Esophagus mucosa (tissue), 1 donor: Measurements from ENCODE around the gene KCNJ4. TPM values are rescaled to one million over a fixed set of nuclear protein-coding genes. Genes with fewer than 3 reads are reported as not detected.
"Not testable (repeated sequence)": the region's sequence is repeated elsewhere in the genome, so short reads cannot be mapped to it uniquely, and the experiment has no call there.

Experiments used
- ATAC-seq: fragments of 200-7000 bp; cut with Tn5 transposase; one replicate; pipeline ENCODE4 v1.9.1; 2020
- total RNA-seq: library from RNA; stranded (reverse); gene quantifications from one replicate; pipeline ENCODE4 v1.2.4, GENCODE V29; 2023
- donor health status: DM: yes; HTN: yes; CAD: no.

KCNJ4 gene
- total RNA-seq, 1 donor from 2014 or later: not detected

DNA sequence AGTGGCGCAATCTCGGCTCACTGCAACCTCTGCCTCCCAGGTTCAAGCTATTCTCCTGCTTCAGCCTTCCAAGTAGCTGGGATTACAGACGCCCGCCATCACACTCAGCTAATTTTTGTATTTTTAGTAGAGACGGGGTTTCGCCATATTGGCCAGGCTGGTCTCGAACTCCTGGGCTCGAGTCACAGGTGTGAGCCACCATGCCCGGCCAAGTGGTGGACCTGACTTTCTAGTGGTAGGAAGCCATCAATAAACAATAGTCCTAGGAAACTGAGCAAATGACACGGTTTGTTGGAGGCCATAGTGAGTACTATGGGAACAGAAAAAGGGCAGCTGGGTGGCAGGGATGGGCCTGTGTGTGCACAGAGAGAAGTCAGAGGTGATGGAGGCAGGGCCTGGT is 15.2 kb upstream of the KCNJ4 start:
- not testable (repeated sequence) for ATAC-seq

DNA sequence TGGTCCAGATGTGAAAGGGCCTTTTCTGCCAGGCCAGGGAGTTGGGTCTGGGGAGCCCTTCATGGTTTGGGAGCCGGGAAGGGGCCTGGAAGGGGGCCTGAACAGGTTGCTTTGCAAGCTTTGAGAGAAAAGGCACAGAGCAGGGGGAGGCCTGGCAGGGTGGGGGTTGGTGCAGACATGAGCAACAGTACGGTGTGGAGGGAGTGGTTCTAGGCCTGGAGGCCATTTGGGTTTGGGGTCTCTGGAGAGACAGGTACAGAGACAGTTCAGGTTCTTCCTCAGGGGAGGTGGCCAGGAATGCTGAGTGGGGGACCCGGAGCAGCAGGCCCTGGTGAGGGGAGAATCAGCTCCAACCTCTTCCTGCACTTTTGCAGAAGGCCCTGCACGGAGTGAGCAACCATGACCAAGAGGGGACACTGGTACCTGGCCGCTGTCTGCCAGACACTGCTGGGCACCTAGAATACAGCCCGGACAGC is 14.3 kb upstream of the KCNJ4 start:
- ATAC-seq: no peak

DNA sequence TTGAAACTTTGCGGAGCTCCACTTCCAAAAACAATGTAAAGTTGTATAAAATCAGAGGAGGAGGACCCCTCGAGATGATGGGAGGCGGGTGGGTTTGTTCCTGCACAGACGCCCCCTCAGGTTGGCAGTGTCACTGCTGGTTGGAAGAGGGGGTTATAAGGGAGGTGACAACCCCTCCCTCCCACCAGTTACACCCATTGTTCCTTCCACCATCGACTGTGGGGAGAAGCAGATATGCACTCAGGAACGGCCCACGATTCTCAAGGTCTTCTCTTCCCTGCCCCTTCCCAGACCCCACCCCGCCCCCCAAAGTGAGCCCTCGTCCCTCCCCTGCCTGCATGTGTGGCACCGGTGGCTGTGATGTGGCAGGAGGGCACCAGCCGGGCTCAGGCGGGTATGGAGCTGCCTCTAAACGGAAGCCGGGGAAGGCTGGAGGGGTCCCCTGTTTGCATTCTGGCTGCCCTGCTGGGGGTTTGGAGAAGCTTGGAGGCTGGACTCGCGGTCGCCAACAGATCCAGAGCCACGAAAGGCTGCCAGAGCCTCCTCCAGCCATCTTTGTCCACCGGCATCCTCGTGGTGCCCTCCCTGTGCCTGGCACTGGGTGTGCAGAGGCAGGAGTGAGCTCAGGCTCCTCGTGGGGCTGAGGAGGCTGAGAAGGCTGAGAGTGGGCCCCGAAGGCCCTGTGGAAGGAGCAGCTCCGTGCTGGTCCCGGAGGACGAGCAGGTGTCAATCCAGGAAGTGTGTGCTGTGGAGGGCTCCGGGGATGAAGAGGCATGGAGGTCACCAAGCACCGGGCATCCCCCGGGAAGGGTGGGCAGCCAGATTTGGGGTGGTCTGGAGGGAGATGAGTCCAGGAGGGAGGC is 13.7 kb upstream of the KCNJ4 start:
- ATAC-seq: no peak

DNA sequence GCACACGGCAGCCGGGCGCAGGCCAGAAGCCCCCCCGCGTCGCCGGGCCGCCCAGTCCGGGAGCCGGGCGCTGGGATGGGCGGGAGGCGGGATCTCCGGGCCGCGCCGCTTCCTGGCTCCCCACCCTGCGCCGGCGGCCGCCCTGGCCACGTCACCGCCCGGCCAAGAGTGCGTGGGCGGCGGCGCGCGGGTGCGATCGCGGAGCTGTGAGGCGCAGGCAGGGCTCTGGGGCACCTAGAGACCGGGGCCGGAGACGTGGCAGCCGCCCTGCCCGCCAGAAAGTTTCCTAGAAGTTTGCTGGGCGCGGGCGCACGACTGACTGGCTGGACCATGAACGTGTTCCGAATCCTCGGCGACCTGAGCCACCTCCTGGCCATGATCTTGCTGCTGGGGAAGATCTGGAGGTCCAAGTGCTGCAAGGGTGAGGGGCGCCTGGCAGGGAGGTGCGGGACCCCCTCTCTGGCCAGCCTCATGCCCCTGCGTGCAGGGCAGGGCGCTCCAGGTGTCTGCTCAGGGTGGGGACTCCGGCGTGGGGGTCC is 13.0 kb upstream of the KCNJ4 start, which contains the start of gene KDELR3:
KDELR3 (plus strand) TSS at position 193 of the 539 bp plus-strand sequence; CDS start at position 331, 138 bp downstream.
- peak; percentile 88 for ATAC-seq

DNA sequence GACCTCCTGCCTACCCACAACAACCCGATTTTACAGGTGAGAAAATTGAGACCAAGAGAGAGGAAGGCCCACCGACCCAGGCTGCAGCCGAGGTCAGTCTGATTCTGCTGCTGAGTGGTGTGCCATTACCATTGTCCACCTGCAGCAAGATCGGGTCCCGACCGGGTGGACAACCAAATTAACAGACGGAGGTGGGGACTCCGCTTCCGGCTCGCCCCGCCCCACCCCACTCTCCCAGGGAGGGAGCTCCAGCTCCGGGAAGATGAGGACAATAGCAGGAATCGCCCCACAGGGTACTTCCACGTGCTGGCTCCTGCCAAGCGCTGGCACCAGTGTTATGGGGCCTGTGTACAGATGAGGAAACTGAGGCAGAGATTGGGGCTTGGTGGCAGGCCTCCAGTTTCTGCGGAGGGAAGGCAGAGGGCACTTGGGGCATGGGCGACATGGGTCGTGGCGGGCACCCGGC is 12.5 kb upstream of the KCNJ4 start:
- ATAC-seq: peak; percentile 27

DNA sequence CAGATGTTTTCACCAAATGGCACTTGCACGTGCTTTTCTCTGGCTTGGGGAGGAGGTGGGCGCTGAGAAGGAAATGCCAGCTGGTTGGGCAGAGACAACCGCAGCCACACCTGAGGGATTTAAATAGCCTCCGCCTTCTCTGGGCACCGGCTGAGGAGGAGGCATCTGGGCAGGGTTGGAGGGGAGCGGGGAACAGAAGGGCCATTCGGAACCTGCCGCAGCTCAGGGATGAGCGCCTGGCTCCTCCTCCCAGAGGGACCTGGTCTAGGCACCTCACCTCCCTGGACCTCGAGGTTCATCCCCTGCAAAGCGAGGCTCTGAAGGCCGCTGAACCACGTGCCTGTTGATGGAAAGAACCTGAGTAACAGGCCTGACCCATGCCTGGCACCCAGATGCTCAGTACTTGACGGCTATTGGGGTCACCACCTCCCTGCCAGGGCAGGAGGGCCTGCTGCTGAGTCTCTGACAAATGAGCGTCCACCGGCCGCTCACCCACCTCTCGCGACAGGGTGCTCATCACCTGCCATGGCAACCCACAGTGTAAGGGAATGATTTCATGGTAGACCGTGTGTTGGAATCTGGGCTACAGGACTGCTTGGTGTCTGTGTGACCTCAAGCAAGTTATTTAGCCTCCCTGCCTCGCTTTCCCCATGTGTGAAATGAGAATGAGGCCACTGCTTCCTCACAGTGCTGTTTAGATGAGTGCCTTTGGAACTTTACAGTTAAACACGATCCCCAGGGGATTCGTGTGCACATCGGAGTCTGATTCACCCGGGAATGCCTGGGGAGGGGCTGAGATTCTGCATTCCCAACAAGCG is 10.9 kb upstream of the KCNJ4 start:
- no peak for ATAC-seq

DNA sequence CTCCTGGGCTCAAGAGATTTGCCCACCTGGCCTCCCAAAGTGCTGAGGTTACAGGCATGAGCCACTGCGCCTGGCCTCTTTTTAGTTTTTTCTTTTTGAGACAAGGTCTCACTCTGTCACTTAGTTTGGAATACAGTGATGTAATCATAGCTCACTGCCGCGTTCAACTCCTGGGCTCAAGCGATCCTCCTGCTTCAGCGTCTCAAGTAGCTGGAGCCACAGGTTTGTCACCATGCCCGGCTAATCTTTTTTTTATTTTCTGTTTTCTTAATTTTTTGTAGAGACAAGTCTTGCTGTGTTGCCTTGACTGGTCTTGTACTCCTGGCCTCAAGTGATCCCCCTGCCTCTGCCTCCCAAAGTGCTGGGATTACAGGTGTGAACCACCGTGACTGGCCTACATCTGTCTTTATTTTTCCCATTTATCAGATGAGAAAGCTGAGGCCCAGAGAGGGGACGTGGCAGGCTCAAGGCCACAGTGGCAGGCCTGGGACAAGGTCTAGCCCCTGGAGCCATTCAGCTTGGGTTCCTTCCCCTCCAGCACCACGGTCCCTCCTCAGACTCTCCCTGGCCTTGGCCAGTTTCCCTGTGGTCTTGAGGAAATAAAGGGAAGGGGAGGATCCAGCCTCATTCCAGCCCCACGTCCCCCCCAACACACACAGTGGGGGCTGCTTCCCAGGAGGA is 10.1 kb upstream of the KCNJ4 start:
- ATAC-seq: no peak

DNA sequence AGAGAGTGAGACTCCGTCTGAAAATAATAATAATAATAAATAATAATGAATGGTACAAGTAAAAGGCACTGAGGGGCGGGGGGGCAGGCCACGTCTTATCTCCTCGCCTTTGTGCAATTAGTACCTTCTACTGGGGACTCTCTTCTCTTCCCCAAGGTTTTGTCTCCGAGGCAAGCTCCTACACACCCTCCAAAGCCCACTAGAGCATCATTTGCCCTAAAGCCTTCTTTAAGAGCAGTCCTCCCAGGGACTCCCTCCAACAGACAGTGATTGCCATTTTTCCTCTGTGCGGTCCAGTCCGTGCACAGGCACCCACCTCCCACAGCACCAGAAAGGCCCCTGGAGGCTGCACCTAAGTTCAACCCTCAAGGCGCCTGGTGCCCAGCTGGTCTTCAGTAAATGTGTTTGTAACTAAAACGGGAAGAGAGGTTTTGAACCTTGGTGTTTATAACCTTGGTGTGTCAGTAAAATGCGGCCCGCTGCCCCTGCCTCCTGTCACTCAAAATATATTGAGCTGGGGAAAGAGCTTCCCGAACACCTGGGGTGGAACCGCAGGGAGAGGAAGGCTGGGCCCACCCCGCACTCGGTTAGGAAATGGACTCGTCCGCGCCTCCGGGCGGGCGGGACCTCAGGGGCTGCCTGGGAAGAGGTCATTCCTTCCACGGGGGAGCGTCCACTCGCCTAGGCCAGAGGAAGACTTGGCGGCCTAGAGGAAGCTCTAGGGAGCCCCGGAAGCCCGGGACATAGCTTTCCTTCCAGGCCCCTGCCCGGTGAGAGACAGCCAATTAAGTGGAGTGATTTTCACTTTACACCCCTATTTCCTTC is 8.2 kb upstream of the KCNJ4 start:
- ATAC-seq: no peak

DNA sequence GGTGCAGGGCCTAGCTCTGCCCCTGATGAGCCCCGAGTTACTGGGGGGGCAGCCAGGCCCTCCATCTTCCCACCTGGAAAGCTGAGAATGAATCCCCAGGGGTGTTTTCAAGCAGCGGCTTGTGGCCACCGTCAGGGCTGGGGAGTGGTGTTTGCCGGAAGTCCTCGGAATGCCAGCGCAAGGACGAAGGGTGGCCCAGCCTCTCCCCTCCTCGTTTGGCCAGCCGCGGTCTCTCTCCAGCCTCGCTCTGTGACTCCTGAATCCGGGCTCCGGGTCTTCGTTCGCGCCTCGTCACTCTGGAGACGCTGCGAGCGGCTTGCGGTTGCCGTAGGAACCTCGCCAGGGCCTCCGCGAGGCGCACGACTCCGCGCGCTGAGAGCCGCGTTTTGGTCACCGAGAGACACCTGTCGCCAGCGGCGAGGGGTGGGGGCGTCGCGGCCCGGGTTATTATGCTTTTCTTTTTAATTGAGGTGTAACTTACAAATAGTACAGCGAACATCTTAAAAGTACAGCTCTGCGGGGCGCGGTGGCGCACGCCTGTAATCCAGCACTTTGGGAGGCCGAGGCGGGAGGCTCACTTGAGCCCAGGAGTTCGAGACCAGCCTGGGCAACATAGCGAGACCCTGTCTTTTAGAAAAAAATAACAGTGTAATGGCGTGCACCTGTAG is 6.5 kb upstream of the KCNJ4 start:
- peak; percentile 51 for ATAC-seq

DNA sequence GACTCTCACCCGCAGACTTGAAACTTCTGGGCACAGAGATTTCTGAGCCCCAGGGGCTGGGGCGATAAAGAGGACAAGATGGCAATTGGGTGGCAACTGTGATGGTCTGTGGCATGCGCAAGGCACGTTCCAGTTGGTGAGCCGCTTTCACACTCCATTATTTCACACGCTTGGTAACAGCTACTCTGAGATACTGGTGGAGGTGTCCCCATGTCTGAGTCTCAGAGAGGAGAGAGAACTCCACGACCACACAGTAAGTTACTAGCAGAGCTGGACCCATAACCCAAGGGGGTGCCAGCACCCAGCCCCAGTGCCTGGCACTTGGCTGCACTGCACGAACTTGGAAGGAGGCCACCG is 6.0 kb upstream of the KCNJ4 start:
- peak; percentile 14 for ATAC-seq

DNA sequence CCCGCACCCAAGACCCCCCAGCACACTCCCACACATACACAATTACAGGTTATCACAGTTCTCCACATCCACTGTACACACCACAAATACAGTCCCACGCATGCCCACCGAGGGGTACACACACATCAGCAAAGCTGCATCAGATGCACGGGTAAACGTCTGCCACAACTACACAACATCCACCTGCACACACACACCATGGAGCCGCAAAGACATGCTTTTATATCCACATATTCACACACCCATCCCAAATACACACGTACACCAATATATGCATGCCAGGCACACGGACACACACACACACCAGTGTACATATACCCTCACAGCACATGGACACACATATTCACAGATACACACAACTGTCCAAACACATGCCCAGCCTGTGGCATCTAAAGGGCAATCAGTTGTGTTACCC is 5.4 kb upstream of the KCNJ4 start:
- no peak for ATAC-seq

DNA sequence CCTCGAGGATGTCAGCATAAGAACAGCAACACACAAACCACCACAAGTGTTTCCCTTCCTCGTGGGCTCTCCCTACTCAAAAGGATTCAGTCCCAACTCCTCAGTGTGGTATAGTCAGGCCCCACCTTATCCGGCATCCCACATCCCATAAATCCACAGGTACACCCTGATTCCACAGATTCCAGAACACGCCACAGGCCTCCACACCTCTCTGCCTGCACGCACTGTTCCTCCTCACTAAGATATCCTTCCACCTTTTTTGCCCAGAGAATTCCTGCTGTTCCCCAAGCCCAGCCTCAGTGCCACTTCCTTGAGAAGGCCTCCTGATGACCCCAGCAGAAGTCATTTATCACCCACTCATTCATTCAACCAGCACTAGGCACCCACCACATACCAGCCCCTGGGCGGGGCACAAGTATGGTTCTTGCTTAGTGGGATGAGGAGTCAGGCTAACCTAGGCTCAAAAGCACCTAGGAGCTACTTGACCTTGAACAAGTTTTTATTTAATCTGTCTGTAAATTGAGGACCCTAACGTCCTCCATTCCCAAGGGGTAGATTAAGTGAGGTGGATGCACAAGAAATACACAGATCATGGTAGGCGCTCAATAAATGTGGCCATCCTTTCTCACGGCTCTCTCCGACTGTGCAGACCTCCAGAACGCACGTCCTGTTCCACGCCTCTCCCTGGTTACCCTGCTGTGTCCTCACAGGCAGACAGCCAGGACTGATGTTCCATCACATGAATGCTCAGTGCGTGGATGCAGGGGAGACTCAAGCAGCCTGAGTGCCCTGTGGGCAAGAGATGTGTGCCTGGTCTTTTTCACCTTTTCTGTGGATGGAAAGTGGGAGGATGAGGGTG is 2.1 kb upstream of the KCNJ4 start:
- no peak for ATAC-seq

DNA sequence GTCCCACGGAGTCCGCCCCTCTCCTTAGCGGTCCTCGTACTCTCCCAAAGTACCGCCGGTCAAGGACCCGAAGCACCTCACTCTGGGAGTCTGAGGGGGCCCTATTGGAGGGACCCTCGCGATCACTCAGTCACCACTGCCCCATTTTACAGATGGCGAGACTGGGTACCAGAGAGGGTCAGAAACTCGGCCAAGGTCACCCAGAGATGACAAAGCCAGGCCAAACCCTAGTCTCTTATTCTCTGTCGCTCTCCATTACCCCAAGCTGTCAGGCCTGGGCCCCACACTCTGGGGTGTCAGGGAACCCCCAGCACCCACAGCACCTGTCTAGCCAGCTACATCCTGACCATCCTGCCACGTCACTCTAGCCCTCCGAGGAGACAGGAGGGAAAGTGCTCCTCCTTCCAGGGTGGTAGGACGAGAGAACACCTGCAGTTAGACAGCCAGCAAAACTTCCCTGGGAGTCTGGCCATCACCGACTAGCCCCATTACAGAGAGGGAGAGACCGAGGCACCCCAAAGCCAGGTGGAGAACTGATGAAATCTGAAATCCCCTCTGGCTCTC is 1.4 kb upstream of the KCNJ4 start:
- ATAC-seq: no peak

DNA sequence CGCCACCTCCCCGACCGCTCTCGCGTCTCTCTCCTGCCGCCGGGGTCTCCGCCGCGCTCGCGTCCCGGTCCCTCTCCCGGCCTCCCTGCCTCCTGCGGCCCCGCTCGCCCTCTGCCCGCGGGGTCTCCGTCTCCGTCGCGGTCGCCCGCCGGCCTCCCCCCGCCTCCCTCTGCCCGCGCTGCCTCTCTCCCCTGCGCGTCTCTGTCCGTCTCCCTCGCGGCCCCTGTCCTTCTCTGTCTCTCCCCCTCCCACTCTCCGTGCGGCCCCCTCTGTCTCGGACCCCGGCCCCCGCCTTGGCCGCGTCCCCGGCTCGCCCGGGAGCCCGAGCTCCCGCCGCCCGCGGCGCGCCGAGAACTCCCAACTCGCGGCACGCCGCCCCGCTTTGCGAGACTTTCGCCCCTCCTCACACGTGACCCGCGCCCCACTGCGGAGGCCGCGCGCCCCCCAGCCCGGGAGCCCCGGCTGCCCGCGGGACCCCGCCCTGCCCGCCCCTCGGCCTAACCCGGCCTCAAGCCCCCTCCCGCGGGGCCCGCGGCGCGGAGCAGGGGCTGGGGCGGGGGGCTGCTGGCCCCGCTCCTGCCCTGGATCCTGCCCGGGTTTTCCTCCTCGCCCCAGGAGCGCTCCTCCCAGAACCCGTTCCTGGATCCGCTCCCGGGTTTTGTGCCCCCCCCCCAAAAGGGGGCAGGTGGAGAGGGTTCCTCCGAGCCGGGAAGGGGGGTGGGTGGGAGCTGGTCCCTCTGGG is 702 bp upstream of the KCNJ4 start:
- no peak for ATAC-seq

DNA sequence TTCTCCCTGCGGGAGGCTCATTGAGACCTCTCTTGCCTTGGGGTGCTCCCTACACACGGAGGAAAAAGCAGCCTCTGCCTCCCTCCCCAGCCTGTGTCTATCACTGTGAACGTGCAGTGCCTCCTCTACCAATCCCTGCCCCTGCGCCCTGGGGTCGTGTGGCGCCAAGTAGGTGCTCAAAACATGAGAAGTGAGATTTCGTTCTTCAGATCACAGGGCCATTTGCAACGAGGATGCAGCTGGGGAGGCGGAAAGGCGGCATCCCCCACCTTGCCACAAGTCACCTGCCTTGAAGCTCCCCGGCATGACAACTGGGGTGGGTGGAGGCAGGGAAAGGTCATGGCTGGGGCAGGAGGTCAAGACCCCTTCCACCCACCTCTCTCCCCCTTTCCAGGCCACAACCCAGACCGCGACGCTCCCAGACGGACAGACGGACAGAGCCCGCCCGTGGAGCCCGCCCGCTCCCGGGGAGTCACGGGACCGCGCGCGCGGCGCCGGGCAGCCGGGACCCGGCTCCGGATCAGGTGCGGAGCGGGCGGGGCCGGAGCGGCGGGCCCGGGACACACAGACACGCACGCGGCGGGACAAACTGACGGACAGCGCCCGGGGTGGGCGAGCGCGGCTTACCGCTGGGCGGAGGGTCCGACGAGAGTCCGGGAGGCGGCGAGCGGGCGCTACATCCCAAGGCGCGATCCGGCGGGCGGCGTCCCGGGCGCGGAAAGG is 485 bp downstream of the KCNJ4 start:
- no peak for ATAC-seq

DNA sequence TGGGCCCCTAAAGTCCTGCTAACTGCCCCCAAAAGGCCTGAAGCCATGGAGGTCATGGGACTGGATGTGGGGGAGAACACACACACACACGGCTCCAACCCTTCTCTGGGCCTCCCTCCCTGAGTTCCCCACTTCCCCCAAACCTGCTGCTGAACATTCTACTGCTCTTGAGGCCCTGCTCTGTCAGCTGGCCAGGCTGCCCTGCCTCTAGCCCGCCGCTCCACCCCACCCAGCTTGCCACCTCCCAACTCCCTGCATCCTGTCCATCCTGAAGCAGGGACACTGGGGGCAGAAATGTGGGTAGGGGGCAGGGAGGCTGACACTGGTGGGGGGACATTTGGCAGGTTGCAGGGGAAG is 1.0 kb downstream of the KCNJ4 start:
- ATAC-seq: no peak

DNA sequence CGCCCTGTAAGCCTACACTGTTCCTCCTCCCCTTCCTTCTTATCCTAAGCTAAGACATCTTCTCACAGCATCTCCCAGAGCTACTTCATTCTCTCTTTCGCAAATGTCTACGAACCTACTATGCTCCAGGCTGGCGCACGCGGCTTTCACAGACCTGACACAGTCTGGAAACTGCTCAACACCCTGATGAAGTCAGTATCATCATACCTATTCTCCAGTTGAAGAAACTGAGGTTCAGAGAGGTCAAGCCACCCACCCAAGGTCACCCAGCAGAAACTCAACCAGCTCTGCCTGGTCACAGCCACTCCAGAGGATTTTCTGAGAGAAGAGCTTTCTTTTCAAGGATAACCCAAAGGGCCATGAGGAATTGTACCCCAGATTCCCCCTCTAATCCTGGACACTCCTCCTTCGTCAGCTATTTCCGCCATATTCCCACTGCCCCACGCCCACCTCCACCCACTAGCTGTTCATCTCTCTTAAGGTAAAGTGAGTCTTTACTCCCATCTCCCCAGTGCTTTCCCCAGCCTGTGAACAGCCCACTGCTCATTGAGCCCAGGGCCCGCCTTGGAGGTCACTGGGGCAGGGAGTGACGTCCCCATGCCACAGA is 1.8 kb downstream of the KCNJ4 start:
- no peak for ATAC-seq
